Breast epithelium (tissue), 4 donors: Measurements from ENCODE around the gene DCTN2. TPM values are rescaled to one million over a fixed set of nuclear protein-coding genes. Genes with fewer than 3 reads are reported as not detected.
A peak's percentile ranks its signal among the peaks of the same experiment; 100 is the strongest.

ENCODE experiments used
- DNase-seq, 2 donors: peaks; one replicate each; pipeline ENCODE4 v3.0.0-alpha.2; 2019; ENCODE audit warnings: low spot score in 2 of 2
- H3K27ac ChIP-seq, 2 donors: fragments of 200-600 bp; sonication (generic) in 1 of 2; one replicate each; pipeline ENCODE4 v1.5.1; 2016 to 2019; ENCODE audit warnings: mild to moderate bottlenecking in 1 of 2
- H3K27me3 ChIP-seq, 2 donors: fragments of 200-600 bp; sonication (generic) in 1 of 2; one replicate each; pipeline versions ENCODE4 v1.5.1 to v1.6.0; 2017 to 2019; ENCODE audit warnings: control low read depth in 1 of 2, mild to moderate bottlenecking in 1 of 2
- H3K36me3 ChIP-seq: fragments of 200-600 bp; one replicate; pipeline ENCODE4 v1.5.1; 2019
- H3K4me1 ChIP-seq, 2 donors: fragments of 200-600 bp; sonication (generic); one replicate each; pipeline ENCODE4 v1.5.1; 2016 to 2019; ENCODE audit warnings: control low read depth in 1 of 2
- H3K4me3 ChIP-seq, 3 donors: fragments of 200-600 bp; sonication (generic); 1 replicate in 2 of 3; 2 replicates in 1 of 3; pipeline ENCODE4 v1.5.1; 2016 to 2019; ENCODE audit warnings: mild to moderate bottlenecking in 3 of 3, moderate library complexity in 2 of 3
- H3K9me3 ChIP-seq, 2 donors: fragments of 200-600 bp; sonication (generic) in 1 of 2; one replicate each; pipeline ENCODE4 v1.5.1; 2016 to 2019; ENCODE audit warnings: control low read depth in 1 of 2
- POLR2A ChIP-seq: fragments of 450-650 bp; IDR thresholded peaks from one replicate; pipeline ENCODE4 v1.6.1; 2016; ENCODE audit warnings: antibody characterized with exemption, mild to moderate bottlenecking, moderate library complexity
- POLR2AphosphoS5 ChIP-seq, 3 donors: sonication (generic); formaldehyde crosslinking; IDR thresholded peaks; one replicate each; pipeline ENCODE4 v1.6.1; 2017; ENCODE audit warnings: antibody characterized with exemption in 3 of 3
- intact Hi-C: fragments of 100-400 bp; cut with DNase I; formaldehyde crosslinking; loops from one replicate; pipeline ENCODE4 v1.15.1; 2023; ENCODE audit warnings: low total_unique reads
- total RNA-seq, 3 donors: library from RNA; depleted of rRNA; stranded (reverse); fragments of >200 nt; gene quantifications; one replicate each; pipeline ENCODE4 v1.1.0, GENCODE V29; 2016
- TF ChIP-seq, protein P1 (sequence below), 3 donors: fragments of 450-650 bp; IDR thresholded peaks; one replicate each; pipeline ENCODE4 v1.5.1; 2016 to 2017; ENCODE audit warnings: antibody characterized with exemption in 3 of 3, mild to moderate bottlenecking in 3 of 3, moderate library complexity in 3 of 3

Gene DCTN2
- total RNA-seq, 3 donors from 2014 or later, result 108 to 138 (median 131) TPM

DNA sequence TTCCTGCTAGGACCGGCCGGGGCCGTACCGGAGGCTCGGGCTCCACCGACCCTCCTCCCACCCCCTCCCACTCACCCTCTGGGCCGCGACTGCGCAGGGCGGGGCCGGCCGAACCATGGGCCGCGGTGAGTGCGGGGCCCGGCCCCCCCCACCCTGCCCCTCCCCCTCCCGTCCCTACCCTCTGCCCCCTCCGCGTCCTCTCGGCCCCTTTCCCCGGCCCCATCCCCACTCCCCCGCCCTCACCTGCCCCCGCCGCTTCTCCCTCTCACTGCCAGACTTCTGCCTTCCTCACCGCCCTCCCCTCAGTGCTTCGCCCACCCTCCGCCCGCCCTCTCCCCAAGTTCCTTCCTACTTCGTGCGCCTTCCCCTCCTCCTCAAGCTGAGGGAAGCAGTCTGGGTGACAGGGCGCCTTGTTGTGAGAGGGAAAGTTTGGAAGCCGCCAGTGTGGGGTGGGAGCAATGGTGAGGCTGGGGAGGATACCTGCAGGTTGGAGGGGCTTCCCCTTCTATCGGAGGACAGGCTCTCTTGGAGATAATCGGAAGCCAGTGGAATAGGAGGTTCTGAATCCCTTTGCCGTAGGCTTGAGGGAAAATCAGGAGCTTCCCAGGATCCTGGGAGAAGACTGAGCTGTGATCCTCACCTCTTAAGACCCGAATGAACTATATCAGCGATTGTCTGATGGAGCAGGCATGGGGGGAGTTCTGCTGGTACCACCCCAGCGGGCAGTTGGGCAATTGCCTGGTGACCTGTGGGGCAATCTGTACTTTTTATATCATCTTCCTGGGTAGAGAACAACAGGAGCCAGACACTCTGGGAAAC is 23.9 kb downstream of the DCTN2 start:
- DNase-seq, result peak in 1 of 2 donors; percentile 43
- no peaks in the 10 kb centered on the region for H3K9me3 ChIP-seq
- peak overlapping the region; percentile 81 to 93 (median 84) for H3K4me3 ChIP-seq
- intact Hi-C loops, result loop anchor here (5.0 kb wide), 1 partner anchor 436 kb away; the partner anchor contains the start of gene NAB2
- no peaks in the 10 kb centered on the region for H3K36me3 ChIP-seq
- H3K27ac ChIP-seq, result peak overlapping the region; percentile 99 to 100
- H3K4me1 ChIP-seq, result peaks cover 13 to 39% of the 10 kb centered on the region in 2 donors
- no peaks in the 10 kb centered on the region for H3K27me3 ChIP-seq
- TF ChIP-seq, protein P1, sequence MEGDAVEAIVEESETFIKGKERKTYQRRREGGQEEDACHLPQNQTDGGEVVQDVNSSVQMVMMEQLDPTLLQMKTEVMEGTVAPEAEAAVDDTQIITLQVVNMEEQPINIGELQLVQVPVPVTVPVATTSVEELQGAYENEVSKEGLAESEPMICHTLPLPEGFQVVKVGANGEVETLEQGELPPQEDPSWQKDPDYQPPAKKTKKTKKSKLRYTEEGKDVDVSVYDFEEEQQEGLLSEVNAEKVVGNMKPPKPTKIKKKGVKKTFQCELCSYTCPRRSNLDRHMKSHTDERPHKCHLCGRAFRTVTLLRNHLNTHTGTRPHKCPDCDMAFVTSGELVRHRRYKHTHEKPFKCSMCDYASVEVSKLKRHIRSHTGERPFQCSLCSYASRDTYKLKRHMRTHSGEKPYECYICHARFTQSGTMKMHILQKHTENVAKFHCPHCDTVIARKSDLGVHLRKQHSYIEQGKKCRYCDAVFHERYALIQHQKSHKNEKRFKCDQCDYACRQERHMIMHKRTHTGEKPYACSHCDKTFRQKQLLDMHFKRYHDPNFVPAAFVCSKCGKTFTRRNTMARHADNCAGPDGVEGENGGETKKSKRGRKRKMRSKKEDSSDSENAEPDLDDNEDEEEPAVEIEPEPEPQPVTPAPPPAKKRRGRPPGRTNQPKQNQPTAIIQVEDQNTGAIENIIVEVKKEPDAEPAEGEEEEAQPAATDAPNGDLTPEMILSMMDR (IDR thresholded peaks at IDR 0.05), result no peak
- TF ChIP-seq POLR2A, result no peak
- peak in 1 of 3 donors; percentile 5 for TF ChIP-seq POLR2AphosphoS5 (IDR thresholded peaks at IDR 0.05)

DNA sequence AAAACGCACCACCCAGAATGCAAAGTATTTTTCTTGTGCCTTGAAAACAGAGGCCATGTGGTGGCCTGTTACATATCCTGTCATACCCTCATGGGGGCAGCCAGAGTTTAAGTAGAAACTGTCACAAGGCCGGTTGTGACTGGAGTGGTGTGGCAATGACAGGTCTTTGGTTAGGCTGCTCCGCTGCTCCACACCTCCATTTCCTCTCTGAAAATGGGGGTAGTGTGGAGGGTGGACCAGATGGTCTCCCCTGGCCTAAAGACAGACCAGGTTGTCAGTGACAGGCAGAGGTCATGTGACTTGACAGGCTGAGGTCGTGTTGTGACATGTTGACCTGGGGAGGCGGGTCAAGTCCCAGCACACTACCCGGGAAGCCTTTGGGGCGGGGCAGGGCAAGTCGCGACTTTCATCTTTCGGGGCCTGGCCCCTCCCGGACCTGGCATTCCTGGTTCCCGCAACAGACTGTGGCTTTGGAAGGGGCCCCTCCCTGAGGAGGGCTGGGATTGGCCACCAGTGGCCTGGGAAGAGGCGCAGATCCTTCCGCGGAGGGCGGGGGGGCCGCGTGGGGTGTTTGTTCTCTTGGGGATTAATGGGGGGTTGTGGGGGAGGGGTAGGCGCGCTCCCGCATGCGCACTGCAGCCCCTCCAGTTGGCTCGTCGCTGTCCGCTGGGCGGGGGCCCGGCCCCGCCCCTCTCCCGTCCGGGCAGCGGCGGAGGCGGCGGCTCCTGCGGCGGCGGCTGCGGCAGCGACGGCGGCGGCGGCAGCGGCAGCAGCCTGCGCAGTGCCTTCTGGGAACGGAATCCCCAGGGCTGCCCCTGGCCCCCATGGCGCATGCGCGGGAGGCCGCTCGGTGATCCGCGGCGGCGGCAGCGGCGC is 24.7 kb downstream of the DCTN2 start, which contains the start of gene MBD6:
Gene MBD6, plus strand, starts transcription at position 814 of the 876 bp plus-strand sequence. CDS start 1,480 bp downstream, outside the sequence.
- peaks cover 13 to 41% of the 10 kb centered on the region in 2 donors for H3K4me1 ChIP-seq
- intact Hi-C loops, result loop anchor here (5.0 kb wide), 1 partner anchor 435 kb away; the partner anchor contains the start of gene NAB2

DNA sequence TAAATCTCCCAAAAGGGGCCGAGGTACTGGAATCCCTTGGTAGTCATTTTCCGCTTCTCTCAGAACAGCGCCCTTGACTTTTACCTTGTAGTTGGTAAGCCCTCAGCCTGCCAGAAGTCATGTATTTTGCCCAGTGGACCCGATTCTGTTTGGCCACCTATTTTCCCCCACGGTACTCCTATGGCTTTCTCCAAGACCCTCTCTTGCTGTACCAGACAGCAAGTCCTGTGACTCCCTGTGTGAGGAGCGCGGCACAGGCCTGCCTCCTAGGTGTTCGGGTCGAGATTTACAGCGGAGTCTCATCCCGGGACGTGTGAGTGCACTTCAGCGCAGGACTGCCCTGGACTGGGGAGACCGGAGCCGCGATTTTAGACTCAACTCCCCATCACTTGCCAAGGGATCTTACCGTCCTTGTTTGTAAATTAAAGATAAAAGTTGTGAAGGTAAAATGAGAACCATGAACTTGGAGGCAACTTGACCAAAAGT is 25.4 kb downstream of the DCTN2 start:
- Histone ChIP-seq H3K4me3 (peak overlapping the region; percentile 81 to 93 (median 84)), H3K4me1 (peaks cover 13 to 41% of the 10 kb centered on the region in 2 donors), H3K27ac (peak overlapping the region; percentile 99 to 100), H3K36me3 (no peaks in the 10 kb centered on the region), H3K9me3 (no peaks in the 10 kb centered on the region), H3K27me3 (no peaks in the 10 kb centered on the region)
- peak in 1 of 2 donors; percentile 70 for DNase-seq
- no peak for TF ChIP-seq POLR2A
- TF ChIP-seq, protein P1 (IDR thresholded peaks at IDR 0.05), result no peak
- no peak for TF ChIP-seq POLR2AphosphoS5 (IDR thresholded peaks at IDR 0.05)
- intact Hi-C loops, result loop anchor here (5.0 kb wide), 1 partner anchor 434 kb away; the partner anchor contains the start of gene NAB2

More for the DNA sequence above, 24.7 kb downstream of the DCTN2 start, which contains the start of gene MBD6:
- H3K27ac ChIP-seq, result peak within 1 kb of the TSS; percentile 99 to 100
- peak within 1 kb of the TSS; percentile 81 to 93 (median 84) for H3K4me3 ChIP-seq
- no peaks in the 10 kb centered on the region for H3K36me3 ChIP-seq
- peak; percentile 93 to 97 for DNase-seq
- H3K9me3 ChIP-seq, result no peaks in the 10 kb centered on the region
- H3K27me3 ChIP-seq, result no peaks in the 10 kb centered on the region
- TF ChIP-seq, protein P1 (IDR thresholded peaks at IDR 0.05), result peak in 2 of 3 donors; percentile 13 to 20
- TF ChIP-seq POLR2AphosphoS5 (IDR thresholded peaks at IDR 0.05) (peak; percentile 85 to 91 (median 89)), POLR2A (peak; percentile 50)

GRCh38 chr12:57520053-57520818 is 26.8 kb downstream of the DCTN2 start, which contains the start of gene DDIT3:
DDIT3 (minus strand) TSS chr12:57520514; CDS start chr12:57517406, 3,108 bp downstream.
- TF ChIP-seq POLR2AphosphoS5 (IDR thresholded peaks at IDR 0.05) (peak; percentile 99 to 100 (median 99)), POLR2A (peak; percentile 98)
- TF ChIP-seq, protein P1 (IDR thresholded peaks at IDR 0.05), result no peak
- Histone ChIP-seq H3K9me3 (no peaks in the 10 kb centered on the region), H3K36me3 (peaks cover under 1% of the 10 kb centered on the region), H3K27ac (peak within 1 kb of the TSS; percentile 99 to 100), H3K4me1 (peaks cover 13 to 41% of the 10 kb centered on the region in 2 donors), H3K27me3 (no peaks in the 10 kb centered on the region), H3K4me3 (peak within 1 kb of the TSS; percentile 84 to 97 (median 93))
- intact Hi-C loops, result loop anchor here (5.0 kb wide), 1 partner anchor 433 kb away; the partner anchor contains the start of gene NAB2
- DNase-seq, result peak; percentile 100
